Lower leg skin (tissue), 3 donors: ENCODE results near the gene KCNK4.

Experiments used
- CTCF ChIP-seq, 3 donors: fragments of 450-650 bp; IDR thresholded peaks; one replicate each; pipeline ENCODE4 v1.5.1; 2016; ENCODE audit warnings: antibody characterized with exemption in 3 of 3, mild to moderate bottlenecking in 3 of 3, moderate library complexity in 2 of 3
- POLR2A ChIP-seq, 2 donors: fragments of 450-650 bp; IDR thresholded peaks; one replicate each; pipeline ENCODE4 v1.6.1; 2016 to 2017; ENCODE audit warnings: antibody characterized with exemption in 2 of 2, mild to moderate bottlenecking in 1 of 2, moderate library complexity in 1 of 2

- TF ChIP-seq CTCF (IDR thresholded peaks at IDR 0.05) (no peak), POLR2A (IDR thresholded peaks at IDR 0.05) (no peak)
Observed at GRCh38 chr11:64248578-64248977, 42.5 kb upstream of the KCNK4 start.
